GM18861 (cell line): ENCODE data around the gene SHROOM3.

Experiments
- ATAC-seq: cut with Tn5 transposase; IDR thresholded peaks from one replicate; pipeline ENCODE4 v1.9.1; 2021; ENCODE audit not compliant: unreplicated experiment

SHROOM3 gene

GRCh38 chr4:76489686-76490161 lies 54.7 kb downstream of the SHROOM3 start:
- ATAC-seq: no peak

DNA sequence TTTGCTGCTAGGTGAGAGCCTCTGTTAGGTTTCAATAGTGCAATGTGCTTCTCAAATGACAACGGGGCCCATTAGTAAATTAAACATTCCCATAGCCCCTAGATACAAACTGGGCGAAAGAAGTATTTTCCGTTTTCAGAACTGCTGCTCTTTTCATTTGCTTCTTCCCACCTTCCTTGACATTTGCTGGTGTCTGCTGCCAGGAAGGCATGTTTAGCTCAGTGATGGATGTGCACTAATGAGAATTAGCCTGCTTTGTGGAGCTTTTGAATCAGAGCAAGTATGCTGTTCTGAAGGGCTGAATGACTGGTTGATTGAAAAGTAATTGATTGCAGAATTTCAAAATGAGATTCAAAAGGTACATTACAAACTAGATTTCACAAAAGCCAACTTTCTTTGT lies 57.0 kb downstream of the SHROOM3 start:
- no peak for ATAC-seq

GRCh38 chr4:76494243-76494642 lies 59.2 kb downstream of the SHROOM3 start:
- no peak for ATAC-seq

DNA sequence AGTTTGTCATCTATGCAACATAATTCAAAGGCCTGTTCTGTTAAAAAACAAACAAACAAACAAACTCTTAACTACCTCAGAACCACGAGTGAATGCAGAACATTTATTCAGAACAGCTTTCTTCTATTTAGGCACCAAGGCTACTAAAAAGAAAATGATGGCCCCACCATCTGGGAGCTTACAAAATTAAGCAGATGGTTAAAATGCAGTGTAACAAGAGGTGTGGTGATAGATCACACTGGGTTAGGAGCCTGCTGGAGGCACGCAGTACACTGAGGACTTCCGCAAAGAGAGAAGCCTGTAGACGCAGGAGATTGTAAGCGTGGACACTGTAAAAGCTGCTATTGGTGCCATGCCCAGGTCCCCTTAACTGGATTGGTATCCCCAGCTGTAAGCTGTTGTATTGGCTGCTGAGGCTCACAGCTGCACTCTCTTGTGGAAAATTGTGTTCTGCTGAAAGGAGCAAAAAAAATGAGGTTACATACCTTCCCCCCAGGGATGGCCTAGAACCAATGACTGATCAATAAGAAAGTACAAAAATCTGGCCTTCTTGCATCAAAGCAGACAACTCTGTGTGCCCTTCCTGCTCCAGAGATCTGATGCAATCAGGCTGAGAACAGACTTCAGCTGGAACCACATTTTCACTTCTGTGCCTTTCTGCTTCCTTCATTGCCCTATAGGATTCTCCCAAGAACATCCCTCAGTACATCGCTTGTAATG lies 60.0 kb downstream of the SHROOM3 start:
- no peak for ATAC-seq

GRCh38 chr4:76498550-76498949 lies 63.5 kb downstream of the SHROOM3 start:
- ATAC-seq: no peak

GRCh38 chr4:76499461-76499860 lies 64.4 kb downstream of the SHROOM3 start:
- peak; percentile 70 for ATAC-seq

- ATAC-seq: no peak
Observed at GRCh38 chr4:76502886-76503285, 67.9 kb downstream of the SHROOM3 start.

DNA sequence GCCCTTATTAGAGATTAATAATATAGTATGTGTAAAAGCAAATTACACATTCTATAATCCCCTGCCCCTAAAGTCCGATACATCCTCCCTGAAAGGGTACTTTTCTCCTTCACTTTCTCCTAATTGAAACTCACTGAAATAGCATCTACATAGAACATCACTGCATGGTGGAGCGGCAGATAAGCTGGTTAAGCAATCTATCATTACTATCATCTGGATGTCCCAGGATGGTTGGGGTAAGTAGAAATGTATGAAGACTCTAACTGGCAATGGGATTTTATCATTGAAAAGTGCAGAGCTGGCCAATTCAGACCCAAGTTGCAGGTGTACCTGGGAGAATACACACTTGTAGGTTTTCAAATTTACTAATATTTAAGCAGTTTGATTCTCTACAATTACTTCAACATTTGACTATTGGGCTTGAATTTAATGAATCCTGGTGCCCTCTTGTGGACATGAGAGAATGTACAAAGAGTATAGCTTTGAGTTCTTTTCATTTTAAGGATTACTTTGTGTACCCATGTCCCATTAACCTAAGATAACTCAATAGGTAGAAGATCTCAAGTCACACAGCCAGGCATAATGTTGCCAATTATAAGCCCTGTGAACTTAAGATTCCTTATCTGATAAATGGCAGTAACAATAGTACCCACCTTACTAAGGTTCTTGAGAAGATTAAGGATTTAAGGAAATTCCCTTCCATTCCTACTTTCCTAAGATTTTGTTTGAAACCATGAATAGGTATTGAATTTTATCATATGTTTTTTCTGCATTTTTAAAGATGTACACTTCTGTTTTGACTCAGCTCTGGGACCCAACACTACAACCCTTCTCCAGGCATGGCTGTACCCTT lies 69.8 kb downstream of the SHROOM3 start:
- no peak for ATAC-seq

- ATAC-seq: no peak
Observed at GRCh38 chr4:76511947-76512346, 76.9 kb downstream of the SHROOM3 start.

- no peak for ATAC-seq
Observed at GRCh38 chr4:76513482-76513881, 78.5 kb downstream of the SHROOM3 start.

DNA sequence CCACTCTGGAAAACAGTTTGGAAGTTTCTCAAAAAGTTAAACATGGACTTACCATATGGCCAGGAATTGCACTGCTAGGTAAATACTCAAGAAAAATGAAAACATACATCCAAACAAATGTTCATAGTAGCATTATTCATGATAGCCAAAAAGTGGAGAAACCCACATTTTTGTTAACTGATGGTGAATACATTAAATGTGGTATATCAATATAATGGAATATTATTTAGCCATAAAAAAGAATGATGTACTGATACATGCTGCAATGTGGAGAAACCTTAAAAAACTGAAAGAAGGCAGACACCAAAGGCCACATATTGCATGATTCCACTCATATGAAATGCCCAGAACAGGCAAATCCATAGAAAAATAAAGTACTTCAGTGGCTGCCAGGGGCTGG lies 79.1 kb downstream of the SHROOM3 start:
- no peak for ATAC-seq

DNA sequence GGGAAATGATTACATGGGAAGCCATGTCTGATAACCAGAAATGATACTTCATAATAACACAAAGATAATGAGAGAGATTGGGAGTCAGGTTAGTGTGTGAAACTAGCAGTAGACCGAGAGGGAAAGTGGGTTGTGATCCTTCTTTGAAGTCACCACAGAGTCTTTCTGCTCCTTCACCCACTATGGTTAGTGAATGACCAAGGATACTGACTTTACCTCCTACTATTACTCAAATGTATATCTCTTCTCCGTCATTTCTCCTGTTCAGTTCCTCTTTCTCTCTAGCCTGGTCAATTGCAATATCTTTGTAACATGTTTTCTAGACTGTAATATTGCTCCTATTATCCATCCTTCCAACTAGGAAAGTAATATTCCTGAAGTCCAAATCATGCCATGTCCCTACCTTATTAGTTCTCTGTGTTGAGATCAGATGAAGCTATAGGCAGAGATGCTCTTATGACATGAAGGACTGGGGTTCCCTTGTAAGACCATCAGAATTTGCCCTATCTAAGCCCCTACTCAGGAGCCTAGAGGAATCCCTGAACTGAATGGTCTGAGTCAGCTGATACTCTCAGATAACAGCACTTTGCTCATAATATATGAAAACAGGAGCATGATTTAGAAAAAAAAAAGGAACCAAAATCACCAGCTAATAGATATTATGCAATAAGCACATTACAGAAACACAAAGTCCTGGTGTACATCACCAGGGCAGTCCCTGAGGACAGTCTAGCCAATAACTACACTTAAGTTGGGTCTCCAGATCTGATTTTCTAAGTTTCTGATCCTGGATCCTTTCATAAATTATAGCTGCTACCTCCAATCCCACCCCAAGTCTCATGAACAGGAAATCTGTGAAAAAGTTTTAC lies 81.2 kb downstream of the SHROOM3 start:
- ATAC-seq: peak; percentile 64

DNA sequence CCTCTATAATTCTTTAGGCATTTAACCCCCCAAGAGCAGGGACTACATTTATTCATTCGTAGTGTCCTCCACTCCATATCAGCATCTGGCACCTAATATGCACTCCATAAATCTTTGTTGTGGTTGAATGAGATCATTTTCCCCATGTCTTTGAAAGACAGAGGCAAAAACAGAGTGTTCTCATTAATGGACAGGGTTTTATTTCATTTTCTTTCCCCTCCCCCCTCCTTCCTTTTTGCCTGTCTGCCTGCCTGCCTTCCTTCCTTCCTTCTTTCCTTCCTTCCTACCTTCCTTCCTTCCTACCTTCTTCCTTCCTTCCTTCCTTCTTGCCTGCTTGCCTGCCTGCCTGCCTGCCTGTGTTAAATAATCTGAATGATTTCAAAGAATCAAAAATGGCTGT lies 83.2 kb downstream of the SHROOM3 start:
- no peak for ATAC-seq

GRCh38 chr4:76523593-76523992 lies 88.6 kb downstream of the SHROOM3 start:
- no peak for ATAC-seq

- ATAC-seq: no peak
Observed at GRCh38 chr4:76525751-76526150, 90.7 kb downstream of the SHROOM3 start.

DNA sequence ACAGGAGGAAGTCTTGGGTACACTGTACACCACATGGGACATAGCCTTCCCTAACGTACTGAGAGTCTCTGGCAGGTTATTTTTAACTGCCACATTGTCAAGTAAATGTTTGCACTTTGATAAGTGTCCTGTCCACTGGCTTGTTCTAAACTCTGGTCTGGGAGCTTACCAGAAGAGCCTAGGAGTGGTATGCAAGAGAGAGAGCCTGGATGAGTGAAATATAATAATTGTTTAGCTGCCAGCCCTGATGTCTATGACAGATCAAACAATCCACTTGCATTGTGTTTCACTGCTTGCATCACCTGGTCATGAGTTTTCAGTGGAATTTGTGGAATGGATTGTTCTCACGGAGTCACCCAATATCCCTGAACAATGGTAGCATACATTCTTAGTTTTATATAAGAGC lies 91.6 kb downstream of the SHROOM3 start:
- no peak for ATAC-seq

DNA sequence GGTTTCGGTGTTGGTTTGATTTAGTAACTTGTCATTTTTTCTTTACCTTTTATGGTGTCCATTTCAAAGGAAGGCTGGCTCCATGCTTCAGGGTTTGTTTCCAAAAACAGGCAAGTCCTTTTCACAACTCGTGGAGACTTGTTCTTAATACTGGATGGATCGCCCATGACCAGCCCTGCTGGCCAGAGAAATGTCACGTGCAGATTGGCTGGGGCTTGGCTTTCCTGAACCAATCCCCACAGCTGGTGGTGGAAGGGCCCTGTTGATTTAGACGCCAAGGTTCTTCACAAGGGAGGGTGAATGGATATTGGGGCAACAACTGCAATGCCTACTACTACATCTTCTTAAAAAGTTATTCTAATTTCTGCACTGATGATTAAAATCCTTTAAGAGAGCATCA lies 92.6 kb downstream of the SHROOM3 start:
- ATAC-seq: no peak

- no peak for ATAC-seq
Observed at GRCh38 chr4:76531597-76531996, 96.6 kb downstream of the SHROOM3 start.

GRCh38 chr4:76532805-76533204 lies 97.8 kb downstream of the SHROOM3 start:
- no peak for ATAC-seq

GRCh38 chr4:76533314-76533713 lies 98.3 kb downstream of the SHROOM3 start:
- ATAC-seq: no peak
